KBM-7 (cell line): ENCODE measurements around the gene SORD.
"Not testable (repeated sequence)": the region's sequence is repeated elsewhere in the genome, so short reads cannot be mapped to it uniquely, and the experiment has no call there.

ENCODE experiments used
- DNase-seq: peaks from one replicate; pipeline ENCODE4 v3.0.0-alpha.2; 2015
- in situ Hi-C: fragments of 300-500 bp; cut with MboI; formaldehyde crosslinking; loops from 2 replicates; pipeline ENCODE4 v1.14.3; 2020; ENCODE audit warnings: low sequenced_read_pairs, low pct_unique_long_range_greater_than_20kb, mixed read lengths

SORD gene

GRCh38 chr15:45021348-45021747 is 1.6 kb upstream of the SORD start:
- in situ Hi-C loops = no loop called here
- DNase-seq = no peak

DNA sequence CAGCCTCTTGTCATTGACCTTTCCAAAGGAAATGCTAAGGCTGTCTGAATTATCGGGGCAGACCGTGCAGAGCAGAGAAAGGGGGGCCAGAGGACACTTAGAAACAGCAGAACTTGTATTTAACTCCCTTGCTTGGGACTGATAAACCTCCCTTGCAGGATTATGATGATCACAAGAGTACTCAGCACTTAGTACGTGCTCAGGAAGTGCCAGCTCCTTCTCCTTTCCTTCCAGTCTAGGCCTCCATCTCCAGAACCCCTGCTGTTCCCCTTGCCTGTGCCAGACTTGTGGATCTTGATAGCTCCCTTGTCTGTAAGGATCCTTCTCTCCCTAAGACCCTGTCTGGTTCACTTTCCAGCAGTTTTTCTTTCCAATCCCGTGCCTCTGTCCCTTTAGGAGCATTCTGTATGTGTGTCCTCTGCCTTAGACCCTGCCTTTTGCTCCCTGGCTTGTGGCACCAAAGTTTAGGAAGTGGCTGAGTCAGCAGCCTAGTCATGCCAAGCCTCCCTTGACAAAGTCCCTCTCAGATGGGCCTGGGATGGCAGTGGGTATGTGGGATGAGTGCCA is 747 bp downstream of the SORD start:
- peak; percentile 38 for DNase-seq
- in situ Hi-C loops = no loop called here

DNA sequence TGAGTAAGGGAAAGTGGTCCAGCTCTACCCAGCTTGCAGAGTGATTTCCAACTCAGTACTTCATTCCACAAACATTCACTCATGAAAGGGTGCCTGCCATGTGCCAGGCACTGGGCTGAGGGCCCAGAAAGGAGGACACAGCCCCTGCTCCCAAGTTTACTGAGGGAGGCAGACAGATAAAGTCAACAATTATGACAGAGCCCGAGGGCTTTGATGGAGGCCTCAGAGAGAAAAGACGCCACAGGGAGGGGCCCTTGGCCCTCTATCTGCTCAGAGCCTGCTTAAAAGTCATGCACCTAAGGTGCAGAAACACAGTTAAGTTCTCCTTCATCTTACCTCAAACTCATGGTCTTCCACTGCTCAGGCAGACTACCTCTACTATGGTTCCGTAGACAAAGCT is 1.7 kb downstream of the SORD start:
- in situ Hi-C loops, DNase-seq: not testable (repeated sequence)

DNA sequence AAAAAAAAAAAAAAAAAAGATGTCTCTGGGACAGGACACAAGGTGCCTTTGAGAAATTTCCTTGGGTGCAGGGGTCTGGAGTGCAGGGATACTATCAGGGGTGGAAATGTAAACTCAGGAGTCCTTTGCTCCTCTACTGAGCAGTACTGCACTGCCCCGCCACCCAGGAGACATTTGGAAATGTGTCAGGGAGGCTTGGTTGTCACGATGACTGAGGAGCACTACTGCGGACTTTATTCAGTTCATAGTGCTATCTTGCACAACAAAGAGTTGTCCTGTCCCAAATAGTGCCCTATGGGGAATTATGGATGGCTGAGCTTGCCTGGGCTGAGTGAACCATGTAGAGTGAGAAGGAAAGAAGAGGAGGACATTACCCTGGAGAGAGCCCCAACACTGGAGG is 2.6 kb downstream of the SORD start:
- in situ Hi-C loops, DNase-seq: not testable (repeated sequence)

DNA sequence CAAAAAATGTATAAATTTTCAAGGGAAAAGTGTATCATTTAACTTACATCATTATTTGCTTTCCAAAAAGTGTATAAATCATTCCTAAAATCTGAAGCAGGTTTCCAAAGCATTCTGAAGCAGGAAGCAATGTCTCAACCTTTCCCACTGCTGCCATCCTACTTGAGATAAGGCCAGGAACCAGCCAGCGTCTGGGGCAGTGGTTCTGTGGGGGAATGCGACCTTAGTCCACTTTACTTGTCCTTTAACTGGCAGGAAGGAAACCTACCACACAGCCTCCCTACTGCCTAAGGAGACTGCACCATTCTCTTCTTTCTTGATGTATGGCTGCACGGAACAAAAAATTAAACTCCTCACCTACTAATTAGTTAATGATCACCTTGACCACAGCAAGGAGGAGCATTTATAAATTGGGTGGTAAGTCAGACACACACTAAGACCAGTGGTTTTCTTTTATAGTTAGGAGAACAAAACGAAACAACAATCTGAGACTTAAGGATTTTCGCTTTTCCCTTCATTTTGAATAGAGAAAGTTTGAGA is 3.7 kb downstream of the SORD start:
- in situ Hi-C loops = no loop called here

GRCh38 chr15:45027220-45027619 is 4.2 kb downstream of the SORD start:
- in situ Hi-C loops = no loop called here
- DNase-seq = no peak

More for the DNA sequence above, 3.7 kb downstream of the SORD start:
- no peak for DNase-seq

DNA sequence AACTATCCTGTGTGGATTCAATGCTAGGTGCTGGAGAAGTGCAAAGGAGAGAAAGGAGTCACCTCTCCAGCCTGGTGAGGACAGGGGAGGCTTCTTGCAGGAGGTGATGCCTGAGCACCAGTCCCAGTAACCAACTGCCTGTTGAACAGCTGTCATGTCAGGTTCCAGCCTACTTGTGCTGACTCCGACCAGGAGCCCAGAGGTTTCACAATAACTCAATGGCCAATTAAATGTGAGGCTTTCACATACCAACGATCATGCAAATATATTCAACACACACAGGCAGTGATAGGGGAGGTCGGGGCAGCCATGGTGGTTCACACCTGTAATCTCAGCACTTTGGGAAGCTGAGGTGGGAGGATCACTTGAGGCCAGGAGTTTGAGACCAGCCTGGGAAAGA is 7.7 kb downstream of the SORD start:
- in situ Hi-C loops = no loop called here

GRCh38 chr15:45031522-45032028 is 8.6 kb downstream of the SORD start:
- in situ Hi-C loops, DNase-seq: not testable (repeated sequence)

More for the DNA sequence above, 7.7 kb downstream of the SORD start:
- no peak for DNase-seq

GRCh38 chr15:45032501-45032900 is 9.5 kb downstream of the SORD start:
- in situ Hi-C loops, DNase-seq: not testable (repeated sequence)

- in situ Hi-C loops, DNase-seq: not testable (repeated sequence)
These were observed 11.1 kb downstream of the SORD start for GRCh38 chr15:45034087-45034486.

- in situ Hi-C loops, DNase-seq: not testable (repeated sequence)
These were observed 11.8 kb downstream of the SORD start for GRCh38 chr15:45034600-45035375.

- DNase-seq = peak; percentile 68
- in situ Hi-C loops = not testable (repeated sequence)
These were observed 14.1 kb downstream of the SORD start for GRCh38 chr15:45036812-45037781.

DNA sequence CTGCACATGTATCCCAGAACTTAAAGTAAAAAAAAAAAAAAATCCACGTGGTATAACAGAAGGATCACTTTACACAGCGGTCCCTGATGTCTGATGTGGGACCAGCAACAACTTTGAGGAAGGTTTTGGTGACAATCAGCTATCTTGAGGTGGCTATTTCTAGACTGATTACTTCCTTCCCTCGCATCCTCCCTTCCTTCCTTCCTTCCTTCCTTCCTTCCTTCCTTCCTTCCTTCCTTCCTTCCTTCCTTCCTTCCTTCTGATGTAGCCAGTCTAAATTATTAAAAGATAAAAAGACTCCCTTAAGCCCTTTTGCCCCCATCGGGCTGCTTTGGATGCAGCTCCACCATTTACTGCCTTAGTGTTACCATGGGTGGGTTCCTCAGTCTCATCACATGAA is 14.9 kb downstream of the SORD start:
- in situ Hi-C loops = no loop called here
- no peak for DNase-seq

DNA sequence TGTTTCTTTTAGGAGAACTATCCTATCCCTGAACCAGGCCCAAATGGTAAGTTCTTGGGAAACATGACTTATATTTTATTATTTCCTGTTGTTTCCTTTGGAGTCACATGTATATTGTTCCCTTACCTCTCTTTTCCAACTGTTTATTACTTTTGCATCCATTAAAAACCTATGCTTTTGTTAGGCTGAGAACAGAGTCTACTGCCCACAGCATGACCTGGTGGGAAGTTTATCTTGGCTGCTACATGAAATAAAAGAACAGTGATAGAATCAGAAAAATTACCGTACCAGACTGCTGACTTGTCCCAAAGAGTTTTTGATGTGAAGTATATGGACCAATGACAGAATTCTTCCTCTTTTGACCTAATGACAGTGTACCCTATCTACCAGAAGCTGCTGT is 17.4 kb downstream of the SORD start:
- in situ Hi-C loops = not testable (repeated sequence)

GRCh38 chr15:45041538-45041937 is 18.5 kb downstream of the SORD start:
- DNase-seq, in situ Hi-C loops: not testable (repeated sequence)

More for the DNA sequence above, 17.4 kb downstream of the SORD start:
- not testable (repeated sequence) for DNase-seq

GRCh38 chr15:45042859-45043258 is 19.9 kb downstream of the SORD start:
- in situ Hi-C loops, DNase-seq: not testable (repeated sequence)

- in situ Hi-C loops, DNase-seq: not testable (repeated sequence)
These were observed 21.3 kb downstream of the SORD start for GRCh38 chr15:45044270-45044669.

DNA sequence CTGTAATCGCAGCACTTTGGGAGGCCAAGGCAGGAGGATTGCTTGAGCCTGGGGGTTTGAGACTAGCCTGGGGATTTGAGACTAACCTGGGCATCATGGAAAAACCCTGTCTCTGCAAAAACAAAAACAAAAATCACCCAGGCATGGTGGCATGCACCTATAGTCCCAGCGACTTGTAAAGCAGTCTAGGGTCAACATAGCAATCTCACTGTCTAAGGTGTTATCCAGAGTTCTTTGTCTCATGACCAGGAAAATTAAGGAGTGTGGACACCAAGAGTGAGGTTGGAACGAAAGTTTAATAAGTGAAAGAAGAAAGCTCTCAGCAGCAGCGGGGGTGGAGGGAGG is 25.4 kb downstream of the SORD start:
- DNase-seq, in situ Hi-C loops: not testable (repeated sequence)
